Ectodermal cell (in vitro differentiated cells): ENCODE measurements around the gene GMEB2.
A peak's percentile ranks its signal among the peaks of the same experiment; 100 is the strongest.

Source experiments
- H3K27ac ChIP-seq: 2 replicates; pipeline ENCODE4 v1.7.0; 2013; ENCODE audit warnings: mild to moderate bottlenecking, low read depth, low read length; ENCODE audit not compliant: insufficient read depth, poor library complexity, severe bottlenecking
- H3K27me3 ChIP-seq: 2 replicates; pipeline ENCODE4 v1.7.0; 2013; ENCODE audit warnings: mild to moderate bottlenecking, low read length; ENCODE audit not compliant: insufficient read depth, control insufficient read depth, poor library complexity, severe bottlenecking
- H3K36me3 ChIP-seq: one replicate; pipeline ENCODE4 v1.7.0; 2013; ENCODE audit warnings: low read length; ENCODE audit not compliant: control insufficient read depth, insufficient read depth
- H3K4me1 ChIP-seq: one replicate; pipeline ENCODE4 v1.7.0; 2013; ENCODE audit warnings: low read length; ENCODE audit not compliant: control insufficient read depth, insufficient read depth
- H3K4me3 ChIP-seq: 2 replicates; pipeline ENCODE4 v1.7.0; 2013; ENCODE audit warnings: low read depth, low read length, control low read depth; ENCODE audit not compliant: insufficient read depth
- H3K9me3 ChIP-seq: 2 replicates; pipeline ENCODE4 v1.7.0; 2013; ENCODE audit warnings: mild to moderate bottlenecking, low read length, moderate library complexity; ENCODE audit not compliant: control insufficient read depth
- WGBS, 2 experiments: methylation state at CpG; one replicate each; pipeline ENCODE4 v1.1.7; 2013; ENCODE audit warnings: missing lambda C conversion rate in 2 of 2; 5-methylcytosine and 5-hydroxymethylcytosine counted together

The GMEB2 gene

GRCh38 chr20:63557481-63557891, 69.4 kb downstream of the GMEB2 start:
- no peak overlapping the region for H3K27ac ChIP-seq
- H3K4me1 ChIP-seq = peaks cover 15% of the 10 kb centered on the region
- H3K9me3 ChIP-seq = no peaks in the 10 kb centered on the region
- no peak overlapping the region for H3K4me3 ChIP-seq
- no peaks in the 10 kb centered on the region for H3K36me3 ChIP-seq
- peaks cover 5% of the 10 kb centered on the region for H3K27me3 ChIP-seq
- 91 to 93% methylated on average over 19 of the region's 19 CpGs for WGBS, 2 experiments

- H3K4me3 ChIP-seq = no peak overlapping the region
- H3K27ac ChIP-seq = no peak overlapping the region
- H3K36me3 ChIP-seq = no peaks in the 10 kb centered on the region
- H3K4me1 ChIP-seq = peaks cover 15% of the 10 kb centered on the region
- H3K27me3 ChIP-seq = peaks cover 5% of the 10 kb centered on the region
- no peaks in the 10 kb centered on the region for H3K9me3 ChIP-seq
- WGBS, 2 experiments = 49 to 50% methylated on average over 23 of the region's 23 CpGs
Measured at GRCh38 chr20:63556873-63557478, 69.9 kb downstream of the GMEB2 start.

GRCh38 chr20:63555661-63556381, 71.1 kb downstream of the GMEB2 start:
- no peaks in the 10 kb centered on the region for H3K9me3 ChIP-seq
- no peaks in the 10 kb centered on the region for H3K36me3 ChIP-seq
- 95 to 96% methylated on average over 45 of the region's 45 CpGs for WGBS, 2 experiments
- peaks cover 15% of the 10 kb centered on the region for H3K4me1 ChIP-seq
- H3K27ac ChIP-seq = no peak overlapping the region
- H3K27me3 ChIP-seq = peaks cover 5% of the 10 kb centered on the region
- no peak overlapping the region for H3K4me3 ChIP-seq

GRCh38 chr20:63554361-63555278, 72.3 kb downstream of the GMEB2 start:
- H3K4me3 ChIP-seq = peak overlapping the region; percentile 54

GRCh38 chr20:63553933-63554290, 73.0 kb downstream of the GMEB2 start, which contains the start of gene FNDC11:
Gene FNDC11 (plus strand): TSS chr20:63554159. CDS start chr20:63555664, 1,505 bp downstream.
- peaks cover 15% of the 10 kb centered on the region for H3K4me1 ChIP-seq
- peak within 1 kb of the TSS; percentile 61 for H3K27ac ChIP-seq
- WGBS, 2 experiments = 1% methylated on average over 34 of the region's 34 CpGs
- no peaks in the 10 kb centered on the region for H3K9me3 ChIP-seq
- H3K36me3 ChIP-seq = no peaks in the 10 kb centered on the region
- H3K4me3 ChIP-seq = peak within 1 kb of the TSS; percentile 54
- peaks cover 5% of the 10 kb centered on the region for H3K27me3 ChIP-seq

More at GRCh38 chr20:63554361-63555278, 72.3 kb downstream of the GMEB2 start:
- WGBS, 2 experiments = 72 to 75% methylated on average over 38 of the region's 38 CpGs
- Histone ChIP-seq H3K36me3 (no peaks in the 10 kb centered on the region), H3K27ac (no peak overlapping the region), H3K27me3 (peaks cover 5% of the 10 kb centered on the region), H3K9me3 (no peaks in the 10 kb centered on the region), H3K4me1 (peaks cover 15% of the 10 kb centered on the region)

- 3 to 4% methylated on average over 37 of the region's 37 CpGs for WGBS, 2 experiments
- Histone ChIP-seq H3K4me1 (peaks cover 15% of the 10 kb centered on the region), H3K9me3 (no peaks in the 10 kb centered on the region), H3K27ac (peak overlapping the region; percentile 61), H3K27me3 (peaks cover 5% of the 10 kb centered on the region), H3K36me3 (no peaks in the 10 kb centered on the region), H3K4me3 (peak overlapping the region; percentile 54)
Measured at GRCh38 chr20:63553251-63553932, 73.5 kb downstream of the GMEB2 start.

- H3K27ac ChIP-seq = no peak overlapping the region
- H3K36me3 ChIP-seq = no peaks in the 10 kb centered on the region
- 33 to 37% methylated on average over 15 of the region's 15 CpGs for WGBS, 2 experiments
- no peak overlapping the region for H3K4me3 ChIP-seq
- H3K4me1 ChIP-seq = peaks cover 15% of the 10 kb centered on the region
- no peaks in the 10 kb centered on the region for H3K9me3 ChIP-seq
- peaks cover 5% of the 10 kb centered on the region for H3K27me3 ChIP-seq
Measured at GRCh38 chr20:63552481-63553249, 74.2 kb downstream of the GMEB2 start.

- Histone ChIP-seq H3K4me1 (peaks cover 7% of the 10 kb centered on the region), H3K27me3 (peaks cover 5% of the 10 kb centered on the region)
Measured at GRCh38 chr20:63551068-63551467, 75.8 kb downstream of the GMEB2 start.

GRCh38 chr20:63549679-63550282, 77.1 kb downstream of the GMEB2 start:
- Histone ChIP-seq H3K27ac (no peak overlapping the region), H3K4me3 (no peak overlapping the region), H3K4me1 (no peaks in the 10 kb centered on the region), H3K9me3 (no peaks in the 10 kb centered on the region), H3K36me3 (no peaks in the 10 kb centered on the region), H3K27me3 (peaks cover 2% of the 10 kb centered on the region)
- 90 to 91% methylated on average over 18 of the region's 18 CpGs for WGBS, 2 experiments

More at GRCh38 chr20:63551068-63551467, 75.8 kb downstream of the GMEB2 start:
- 77 to 83% methylated on average over 9 of the region's 9 CpGs for WGBS, 2 experiments
- no peaks in the 10 kb centered on the region for H3K9me3 ChIP-seq
- H3K36me3 ChIP-seq = no peaks in the 10 kb centered on the region
- H3K4me3 ChIP-seq = no peak overlapping the region
- no peak overlapping the region for H3K27ac ChIP-seq
